K562 (cell line): ENCODE results near the gene SENP8. TPM values are rescaled to one million over a fixed set of nuclear protein-coding genes. Genes with fewer than 3 reads are reported as not detected.

Experiments used
- CAMTA2 ChIP-seq: fragments of 250-450 bp; sonication (Bioruptor Pico); conservative IDR thresholded peaks from 2 replicates; pipeline ENCODE4 v1.5.1; 2022
- SMARCB1 ChIP-seq: IDR thresholded peaks from 2 replicates; pipeline ENCODE4 v1.6.1; 2011; ENCODE audit warnings: improper control_type of control experiment, low read depth; ENCODE audit not compliant: insufficient read length
- ZBTB1 ChIP-seq: sonication (generic); formaldehyde crosslinking; IDR thresholded peaks from 2 replicates; pipeline ENCODE4 v1.8.1; 2023; ENCODE audit warnings: missing genetic modification reagents, low read depth, mild to moderate bottlenecking, borderline replicate concordance
- ZKSCAN8 ChIP-seq: fragments of 200-800 bp; sonication (Bioruptor generic); IDR thresholded peaks from 2 replicates; pipeline ENCODE4 v1.6.1; 2016; ENCODE audit warnings: missing genetic modification characterization, missing compliant biosample characterization
- ZNF316 ChIP-seq: fragments of 450-650 bp; IDR thresholded peaks from 2 replicates; pipeline ENCODE4 v1.6.1; 2016
- ZNF589 ChIP-seq: fragments of 200-800 bp; sonication (Bioruptor generic); IDR thresholded peaks from 2 replicates; pipeline ENCODE4 v1.6.1; 2016; ENCODE audit warnings: low read depth, missing genetic modification characterization, missing compliant biosample characterization
- polyA plus RNA-seq, 8 experiments: library from polyadenylated mRNA; depleted of rRNA in 4 of 8; stranded (reverse) in 5 of 8; unstranded in 3 of 8; fragments of >200 nt; fragmentation: Nextera tagmentation in 2 of 8; fragmentation: Illumina TruSeq in 1 of 8; extraction: Ambion mirVana in 2 of 8; extraction: Trizol in 1 of 8; gene quantifications; 2 replicates each; pipeline versions ENCODE4 v1.2.1 to v1.2.3, GENCODE V29; 2011 to 2014; ENCODE audit warnings: inconsistent platforms in 1 of 8, missing spikeins in 1 of 8
- total RNA-seq, 7 experiments: library from RNA; depleted of rRNA in 6 of 7; stranded (reverse); fragments of >200 nt in 6 of 7; fragmentation: Illumina TruSeq in 2 of 7; extraction: Trizol in 2 of 7; gene quantifications; 2 replicates each; pipeline versions ENCODE4 v1.2.1 to v1.2.3, GENCODE V29; 2011 to 2021; ENCODE audit warnings: low replicate concordance in 1 of 7
- TF ChIP-seq, protein P1 (sequence below): sonication (generic); formaldehyde crosslinking; IDR thresholded peaks from 2 replicates; pipeline ENCODE4 v1.8.0; 2022; ENCODE audit warnings: mild to moderate bottlenecking, missing genetic modification reagents
- TF ChIP-seq, protein P2 (sequence below): fragments of 450-650 bp; conservative IDR thresholded peaks from 2 replicates; pipeline ENCODE4 v1.6.1; 2016; ENCODE audit warnings: missing genetic modification characterization, low read depth, mild to moderate bottlenecking, missing compliant biosample characterization, moderate library complexity
- TF ChIP-seq, protein P3 (sequence below): sonication (generic); formaldehyde crosslinking; IDR thresholded peaks from 2 replicates; pipeline ENCODE4 v1.8.1; 2023; ENCODE audit warnings: missing genetic modification reagents, mild to moderate bottlenecking, borderline replicate concordance
- TF ChIP-seq, protein P4 (sequence below): fragments of 450-650 bp; formaldehyde crosslinking; IDR thresholded peaks from 2 replicates; pipeline ENCODE4 v1.4.0; 2022; ENCODE audit warnings: missing genetic modification characterization
- TF ChIP-seq, protein P5 (sequence below): fragments of 200-400 bp; formaldehyde crosslinking; IDR thresholded peaks from 2 replicates; pipeline ENCODE4 v1.6.1; 2017; ENCODE audit warnings: mild to moderate bottlenecking, low read depth, low read length, moderate library complexity

SENP8 gene
- total and polyA plus RNA-seq, 9 of the 15 experiments (the other 6 are each of a cell fraction or from before 2014, with no cell fraction given) = 1.4 to 5.4 (median 2.4) TPM

DNA sequence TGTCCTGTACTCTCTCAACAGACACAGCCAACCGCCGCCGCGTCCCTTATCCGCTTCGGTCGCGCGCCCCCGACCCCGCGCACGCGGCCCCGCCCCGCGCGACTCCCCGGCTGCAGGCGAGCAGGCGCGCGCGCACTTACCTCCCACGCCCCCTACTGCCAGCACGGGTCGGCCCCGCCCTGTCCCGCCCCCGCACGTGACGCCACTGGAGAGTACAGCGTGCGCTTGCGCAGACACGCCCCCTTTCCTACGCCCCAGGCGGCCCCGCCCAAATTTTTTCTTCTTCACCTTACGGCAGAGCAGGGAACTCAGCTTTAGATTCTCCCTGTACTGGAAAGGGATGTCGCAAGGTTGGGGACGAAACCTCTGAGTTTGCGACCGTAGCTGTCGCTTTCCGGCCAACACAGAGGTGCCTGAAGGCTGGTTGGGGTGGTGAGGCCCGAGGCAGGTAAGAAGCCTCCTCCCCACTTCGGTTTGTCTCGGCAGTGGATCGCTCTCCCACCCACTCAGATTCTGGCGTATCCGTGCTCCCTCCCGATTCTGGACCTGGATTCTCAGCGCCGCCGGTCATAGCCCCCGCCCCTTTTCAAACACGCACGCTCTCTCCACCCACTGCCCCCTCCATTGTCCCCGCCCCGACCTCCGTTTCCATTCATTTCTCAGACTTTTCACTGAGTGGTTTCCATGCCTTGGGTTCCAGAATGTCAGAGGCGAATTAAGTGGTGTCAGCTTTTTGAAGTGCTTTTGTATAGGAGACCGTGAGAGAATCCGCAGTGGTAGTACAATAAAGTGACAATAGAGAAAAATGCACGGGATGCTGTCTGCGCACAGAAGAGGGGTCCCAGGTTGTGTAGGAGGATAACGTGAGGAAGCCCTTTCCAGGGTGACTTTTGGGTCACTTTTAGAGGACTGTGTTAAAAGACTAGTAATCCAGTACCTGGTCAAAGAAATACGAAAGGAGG, at the start of gene SENP8, which contains the start of gene MYO9A (continued):
- TF ChIP-seq, protein P1, sequence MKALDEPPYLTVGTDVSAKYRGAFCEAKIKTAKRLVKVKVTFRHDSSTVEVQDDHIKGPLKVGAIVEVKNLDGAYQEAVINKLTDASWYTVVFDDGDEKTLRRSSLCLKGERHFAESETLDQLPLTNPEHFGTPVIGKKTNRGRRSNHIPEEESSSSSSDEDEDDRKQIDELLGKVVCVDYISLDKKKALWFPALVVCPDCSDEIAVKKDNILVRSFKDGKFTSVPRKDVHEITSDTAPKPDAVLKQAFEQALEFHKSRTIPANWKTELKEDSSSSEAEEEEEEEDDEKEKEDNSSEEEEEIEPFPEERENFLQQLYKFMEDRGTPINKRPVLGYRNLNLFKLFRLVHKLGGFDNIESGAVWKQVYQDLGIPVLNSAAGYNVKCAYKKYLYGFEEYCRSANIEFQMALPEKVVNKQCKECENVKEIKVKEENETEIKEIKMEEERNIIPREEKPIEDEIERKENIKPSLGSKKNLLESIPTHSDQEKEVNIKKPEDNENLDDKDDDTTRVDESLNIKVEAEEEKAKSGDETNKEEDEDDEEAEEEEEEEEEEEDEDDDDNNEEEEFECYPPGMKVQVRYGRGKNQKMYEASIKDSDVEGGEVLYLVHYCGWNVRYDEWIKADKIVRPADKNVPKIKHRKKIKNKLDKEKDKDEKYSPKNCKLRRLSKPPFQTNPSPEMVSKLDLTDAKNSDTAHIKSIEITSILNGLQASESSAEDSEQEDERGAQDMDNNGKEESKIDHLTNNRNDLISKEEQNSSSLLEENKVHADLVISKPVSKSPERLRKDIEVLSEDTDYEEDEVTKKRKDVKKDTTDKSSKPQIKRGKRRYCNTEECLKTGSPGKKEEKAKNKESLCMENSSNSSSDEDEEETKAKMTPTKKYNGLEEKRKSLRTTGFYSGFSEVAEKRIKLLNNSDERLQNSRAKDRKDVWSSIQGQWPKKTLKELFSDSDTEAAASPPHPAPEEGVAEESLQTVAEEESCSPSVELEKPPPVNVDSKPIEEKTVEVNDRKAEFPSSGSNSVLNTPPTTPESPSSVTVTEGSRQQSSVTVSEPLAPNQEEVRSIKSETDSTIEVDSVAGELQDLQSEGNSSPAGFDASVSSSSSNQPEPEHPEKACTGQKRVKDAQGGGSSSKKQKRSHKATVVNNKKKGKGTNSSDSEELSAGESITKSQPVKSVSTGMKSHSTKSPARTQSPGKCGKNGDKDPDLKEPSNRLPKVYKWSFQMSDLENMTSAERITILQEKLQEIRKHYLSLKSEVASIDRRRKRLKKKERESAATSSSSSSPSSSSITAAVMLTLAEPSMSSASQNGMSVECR (CRISPR knock-in tag) = peak; percentile 6; the same call in 1 of the 2 replicates
- peak; percentile 85 for TF ChIP-seq ZNF316
- TF ChIP-seq, protein P2, sequence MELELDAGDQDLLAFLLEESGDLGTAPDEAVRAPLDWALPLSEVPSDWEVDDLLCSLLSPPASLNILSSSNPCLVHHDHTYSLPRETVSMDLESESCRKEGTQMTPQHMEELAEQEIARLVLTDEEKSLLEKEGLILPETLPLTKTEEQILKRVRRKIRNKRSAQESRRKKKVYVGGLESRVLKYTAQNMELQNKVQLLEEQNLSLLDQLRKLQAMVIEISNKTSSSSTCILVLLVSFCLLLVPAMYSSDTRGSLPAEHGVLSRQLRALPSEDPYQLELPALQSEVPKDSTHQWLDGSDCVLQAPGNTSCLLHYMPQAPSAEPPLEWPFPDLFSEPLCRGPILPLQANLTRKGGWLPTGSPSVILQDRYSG (tag) = no peak
- TF ChIP-seq ZBTB1 (CRISPR knock-in tag) = no peak
- no peak for TF ChIP-seq SMARCB1
- TF ChIP-seq, protein P3, sequence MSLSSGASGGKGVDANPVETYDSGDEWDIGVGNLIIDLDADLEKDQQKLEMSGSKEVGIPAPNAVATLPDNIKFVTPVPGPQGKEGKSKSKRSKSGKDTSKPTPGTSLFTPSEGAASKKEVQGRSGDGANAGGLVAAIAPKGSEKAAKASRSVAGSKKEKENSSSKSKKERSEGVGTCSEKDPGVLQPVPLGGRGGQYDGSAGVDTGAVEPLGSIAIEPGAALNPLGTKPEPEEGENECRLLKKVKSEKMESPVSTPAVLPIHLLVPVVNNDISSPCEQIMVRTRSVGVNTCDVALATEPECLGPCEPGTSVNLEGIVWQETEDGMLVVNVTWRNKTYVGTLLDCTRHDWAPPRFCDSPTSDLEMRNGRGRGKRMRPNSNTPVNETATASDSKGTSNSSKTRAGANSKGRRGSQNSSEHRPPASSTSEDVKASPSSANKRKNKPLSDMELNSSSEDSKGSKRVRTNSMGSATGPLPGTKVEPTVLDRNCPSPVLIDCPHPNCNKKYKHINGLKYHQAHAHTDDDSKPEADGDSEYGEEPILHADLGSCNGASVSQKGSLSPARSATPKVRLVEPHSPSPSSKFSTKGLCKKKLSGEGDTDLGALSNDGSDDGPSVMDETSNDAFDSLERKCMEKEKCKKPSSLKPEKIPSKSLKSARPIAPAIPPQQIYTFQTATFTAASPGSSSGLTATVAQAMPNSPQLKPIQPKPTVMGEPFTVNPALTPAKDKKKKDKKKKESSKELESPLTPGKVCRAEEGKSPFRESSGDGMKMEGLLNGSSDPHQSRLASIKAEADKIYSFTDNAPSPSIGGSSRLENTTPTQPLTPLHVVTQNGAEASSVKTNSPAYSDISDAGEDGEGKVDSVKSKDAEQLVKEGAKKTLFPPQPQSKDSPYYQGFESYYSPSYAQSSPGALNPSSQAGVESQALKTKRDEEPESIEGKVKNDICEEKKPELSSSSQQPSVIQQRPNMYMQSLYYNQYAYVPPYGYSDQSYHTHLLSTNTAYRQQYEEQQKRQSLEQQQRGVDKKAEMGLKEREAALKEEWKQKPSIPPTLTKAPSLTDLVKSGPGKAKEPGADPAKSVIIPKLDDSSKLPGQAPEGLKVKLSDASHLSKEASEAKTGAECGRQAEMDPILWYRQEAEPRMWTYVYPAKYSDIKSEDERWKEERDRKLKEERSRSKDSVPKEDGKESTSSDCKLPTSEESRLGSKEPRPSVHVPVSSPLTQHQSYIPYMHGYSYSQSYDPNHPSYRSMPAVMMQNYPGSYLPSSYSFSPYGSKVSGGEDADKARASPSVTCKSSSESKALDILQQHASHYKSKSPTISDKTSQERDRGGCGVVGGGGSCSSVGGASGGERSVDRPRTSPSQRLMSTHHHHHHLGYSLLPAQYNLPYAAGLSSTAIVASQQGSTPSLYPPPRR = no peak
- TF ChIP-seq, protein P4, sequence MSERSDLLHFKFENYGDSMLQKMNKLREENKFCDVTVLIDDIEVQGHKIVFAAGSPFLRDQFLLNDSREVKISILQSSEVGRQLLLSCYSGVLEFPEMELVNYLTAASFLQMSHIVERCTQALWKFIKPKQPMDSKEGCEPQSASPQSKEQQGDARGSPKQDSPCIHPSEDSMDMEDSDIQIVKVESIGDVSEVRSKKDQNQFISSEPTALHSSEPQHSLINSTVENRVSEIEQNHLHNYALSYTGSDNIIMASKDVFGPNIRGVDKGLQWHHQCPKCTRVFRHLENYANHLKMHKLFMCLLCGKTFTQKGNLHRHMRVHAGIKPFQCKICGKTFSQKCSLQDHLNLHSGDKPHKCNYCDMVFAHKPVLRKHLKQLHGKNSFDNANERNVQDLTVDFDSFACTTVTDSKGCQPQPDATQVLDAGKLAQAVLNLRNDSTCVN (CRISPR knock-in tag) = no peak
- no peak for TF ChIP-seq ZKSCAN8
- TF ChIP-seq CAMTA2 (CRISPR knock-in tag) = no peak
- TF ChIP-seq, protein P5, sequence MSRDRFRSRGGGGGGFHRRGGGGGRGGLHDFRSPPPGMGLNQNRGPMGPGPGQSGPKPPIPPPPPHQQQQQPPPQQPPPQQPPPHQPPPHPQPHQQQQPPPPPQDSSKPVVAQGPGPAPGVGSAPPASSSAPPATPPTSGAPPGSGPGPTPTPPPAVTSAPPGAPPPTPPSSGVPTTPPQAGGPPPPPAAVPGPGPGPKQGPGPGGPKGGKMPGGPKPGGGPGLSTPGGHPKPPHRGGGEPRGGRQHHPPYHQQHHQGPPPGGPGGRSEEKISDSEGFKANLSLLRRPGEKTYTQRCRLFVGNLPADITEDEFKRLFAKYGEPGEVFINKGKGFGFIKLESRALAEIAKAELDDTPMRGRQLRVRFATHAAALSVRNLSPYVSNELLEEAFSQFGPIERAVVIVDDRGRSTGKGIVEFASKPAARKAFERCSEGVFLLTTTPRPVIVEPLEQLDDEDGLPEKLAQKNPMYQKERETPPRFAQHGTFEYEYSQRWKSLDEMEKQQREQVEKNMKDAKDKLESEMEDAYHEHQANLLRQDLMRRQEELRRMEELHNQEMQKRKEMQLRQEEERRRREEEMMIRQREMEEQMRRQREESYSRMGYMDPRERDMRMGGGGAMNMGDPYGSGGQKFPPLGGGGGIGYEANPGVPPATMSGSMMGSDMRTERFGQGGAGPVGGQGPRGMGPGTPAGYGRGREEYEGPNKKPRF = no peak
- TF ChIP-seq ZNF589 (CRISPR knock-in tag) = no peak
